GM18907 (cell line): ENCODE results near the gene TREM2.

Experiments used
- ATAC-seq: cut with Tn5 transposase; IDR thresholded peaks from one replicate; pipeline ENCODE4 v1.9.1; 2021; ENCODE audit warnings: mild to moderate bottlenecking, moderate library complexity; ENCODE audit not compliant: unreplicated experiment

The TREM2 gene

DNA sequence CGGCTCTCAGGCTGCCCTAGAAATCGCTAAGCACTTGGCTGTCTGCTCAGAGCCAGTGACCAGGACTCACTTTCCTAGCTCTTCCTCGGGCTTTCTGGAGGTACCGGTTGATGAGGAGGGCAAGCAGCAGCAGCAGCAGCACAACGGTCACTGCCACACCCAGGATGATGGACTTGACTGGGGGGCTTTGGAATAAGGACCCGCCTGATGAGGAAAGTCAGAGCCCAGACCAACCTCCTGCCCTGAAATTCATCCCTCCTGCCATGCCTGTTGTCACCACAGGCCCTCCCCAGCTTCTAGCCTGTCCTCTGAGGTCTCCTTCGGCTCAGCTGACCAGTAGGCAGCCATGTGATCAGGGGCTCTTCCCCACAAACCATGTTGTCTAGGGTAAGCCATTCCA lies 21.8 kb upstream of the TREM2 start:
- no peak for ATAC-seq

GRCh38 chr6:41182069-41183034 lies 19.4 kb upstream of the TREM2 start:
- ATAC-seq: peak; percentile 68

DNA sequence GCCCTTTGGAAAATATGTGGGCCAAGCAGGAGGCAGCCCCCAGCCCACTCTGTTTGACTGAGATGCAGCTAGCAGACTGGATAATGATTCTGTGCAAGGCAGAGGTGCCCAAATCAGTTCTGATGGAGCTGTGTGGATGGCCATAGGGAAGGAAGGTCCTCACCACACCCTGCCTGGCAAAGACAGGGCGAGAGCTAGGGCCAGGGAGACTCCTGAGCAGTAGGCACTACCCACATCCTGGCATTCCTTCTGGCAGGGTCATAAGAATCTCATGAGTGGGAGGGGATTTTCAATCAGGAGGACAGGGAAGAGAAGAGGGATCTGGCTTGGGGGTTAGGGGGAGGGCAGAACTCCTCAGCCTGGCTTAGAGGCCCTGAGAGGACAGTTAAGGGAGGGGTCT lies 18.6 kb upstream of the TREM2 start:
- no peak for ATAC-seq

GRCh38 chr6:41179163-41179562 lies 16.2 kb upstream of the TREM2 start:
- no peak for ATAC-seq

DNA sequence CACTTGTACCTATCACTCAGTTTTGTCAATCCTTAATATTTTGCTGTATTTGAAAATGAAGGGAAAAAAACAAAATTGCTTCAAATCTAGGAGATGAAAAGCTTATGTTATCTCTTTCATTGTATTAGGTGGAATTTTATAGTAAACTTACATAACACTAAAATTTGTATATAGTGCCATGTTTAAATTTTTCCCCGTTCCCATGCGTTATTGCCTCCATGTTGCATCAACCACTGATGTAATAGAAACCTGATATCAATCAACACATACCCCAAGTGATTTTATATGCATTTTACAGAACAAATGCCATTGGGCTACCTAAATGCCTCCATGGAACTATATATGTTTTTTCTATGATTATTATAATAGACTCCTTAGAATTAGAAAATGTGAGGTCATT lies 14.8 kb upstream of the TREM2 start:
- ATAC-seq: no peak

GRCh38 chr6:41177287-41177686 lies 14.4 kb upstream of the TREM2 start:
- ATAC-seq: no peak

DNA sequence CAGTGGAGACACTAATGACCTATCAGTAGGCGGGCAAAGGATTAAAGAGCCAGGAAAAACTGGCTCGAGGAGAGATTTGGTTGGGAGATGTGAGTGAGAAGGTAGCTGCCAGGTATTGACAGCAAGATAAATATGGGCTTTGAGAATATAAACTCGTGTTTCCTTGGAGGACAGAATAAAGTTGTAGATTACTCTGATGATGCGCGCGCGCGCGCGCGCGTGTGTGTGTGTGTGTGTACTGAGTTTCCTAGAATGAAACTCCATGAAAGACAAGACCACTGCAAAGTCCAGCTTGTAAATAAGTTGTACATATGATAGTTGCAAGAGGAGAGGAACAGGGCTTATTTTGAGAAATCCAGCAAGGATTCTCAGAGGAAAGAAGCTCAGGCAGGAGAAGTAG lies 13.3 kb upstream of the TREM2 start:
- ATAC-seq: no peak

DNA sequence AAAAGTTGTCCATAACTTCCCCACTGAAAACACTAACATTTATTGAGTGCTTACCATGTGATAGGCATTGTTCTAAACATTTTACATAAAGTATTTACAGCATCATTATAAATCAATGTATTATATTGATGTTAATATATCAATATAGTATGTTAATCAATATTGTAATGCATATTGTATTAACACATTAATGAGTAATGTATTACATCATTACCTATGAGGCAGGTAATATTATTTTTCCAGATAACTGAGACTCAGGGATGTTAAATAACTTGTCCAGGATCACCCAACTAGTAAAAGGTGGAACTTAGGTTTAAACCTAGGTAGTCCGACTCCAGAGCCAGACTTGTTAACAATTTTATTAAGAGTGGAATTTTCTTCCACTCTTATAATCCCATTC lies 12.2 kb upstream of the TREM2 start:
- no peak for ATAC-seq

GRCh38 chr6:41174610-41175009 lies 11.7 kb upstream of the TREM2 start:
- ATAC-seq: no peak

- ATAC-seq: no peak
These were observed 9.0 kb upstream of the TREM2 start for GRCh38 chr6:41171908-41172307.

- no peak for ATAC-seq
These were observed 7.7 kb upstream of the TREM2 start for GRCh38 chr6:41170547-41171160.

GRCh38 chr6:41167173-41167963 lies 4.5 kb upstream of the TREM2 start:
- ATAC-seq: no peak

DNA sequence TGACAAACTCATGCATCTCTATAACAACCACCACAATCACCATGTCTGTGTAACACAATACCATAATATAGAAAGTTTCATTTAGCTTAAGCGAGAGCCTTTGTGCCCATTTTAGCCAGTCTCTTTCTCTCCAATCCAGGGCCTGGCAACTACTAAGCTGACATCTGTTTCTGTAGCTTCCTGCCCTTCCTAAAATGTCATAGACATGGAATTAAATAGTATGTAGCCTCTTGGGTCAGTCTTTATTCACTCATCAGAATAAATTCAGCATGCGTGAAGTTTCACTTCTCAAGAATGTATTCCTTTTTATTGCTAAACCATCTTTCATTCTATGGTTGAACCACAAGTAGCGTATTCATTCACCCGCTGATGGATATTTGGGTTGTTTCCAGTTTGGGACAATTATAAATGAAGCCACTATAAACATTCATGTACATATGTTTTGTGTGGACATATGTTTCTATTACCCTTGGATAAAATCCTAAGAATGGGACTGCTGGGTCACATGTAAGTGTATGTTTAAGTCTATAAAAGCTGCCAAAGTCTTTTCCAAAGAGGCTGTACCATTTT lies 1.7 kb upstream of the TREM2 start:
- no peak for ATAC-seq

- ATAC-seq: no peak
These were observed 452 bp upstream of the TREM2 start for GRCh38 chr6:41163419-41163717.

- no peak for ATAC-seq
These were observed 914 bp downstream of the TREM2 start for GRCh38 chr6:41161851-41162552.

- ATAC-seq: no peak
These were observed 1.5 kb downstream of the TREM2 start for GRCh38 chr6:41161380-41161779.

GRCh38 chr6:41160933-41161332 lies 2.0 kb downstream of the TREM2 start:
- ATAC-seq: no peak

- no peak for ATAC-seq
These were observed 3.4 kb downstream of the TREM2 start for GRCh38 chr6:41159415-41160082.

- ATAC-seq: no peak
These were observed 5.6 kb downstream of the TREM2 start for GRCh38 chr6:41157323-41157722.

- ATAC-seq: no peak
These were observed 6.1 kb downstream of the TREM2 start for GRCh38 chr6:41156771-41157170.
